ENCODE measurements around the gene ARID5B. TPM values are rescaled to one million over a fixed set of nuclear protein-coding genes. Genes with fewer than 3 reads are reported as not detected.

ARID5B gene
- total RNA-seq, 1 donor from 2014 or later = 29.8 TPM

- Histone ChIP-seq H3K36me3 (no peaks in the 10 kb centered on the region), H3K4me3 (no peak overlapping the region), H3K9me3 (no peaks in the 10 kb centered on the region), H3K4me1 (peaks cover 16% of the 10 kb centered on the region), H3K27me3 (ENCODE audit: low read depth) (no peaks in the 10 kb centered on the region), H3K27ac (no peak overlapping the region)
- no peak for ATAC-seq
- intact Hi-C loops (cut with DNase I) = no loop called here
- no peak for DNase-seq
- TF ChIP-seq CTCF (IDR thresholded peaks at IDR 0.05) = no peak
Measured at GRCh38 chr10:61986382-61986781, 84.9 kb downstream of the ARID5B start.

- H3K9me3 ChIP-seq = no peaks in the 10 kb centered on the region
- intact Hi-C loops (cut with DNase I) = no loop called here
- no peaks in the 10 kb centered on the region for H3K36me3 ChIP-seq
- DNase-seq = no peak
- H3K4me3 ChIP-seq = no peak overlapping the region
- TF ChIP-seq CTCF (IDR thresholded peaks at IDR 0.05) = no peak
- H3K4me1 ChIP-seq = peaks cover 19% of the 10 kb centered on the region
- no peaks in the 10 kb centered on the region for H3K27me3 ChIP-seq (ENCODE audit: low read depth)
- no peak for ATAC-seq
- H3K27ac ChIP-seq = no peak overlapping the region
Measured at GRCh38 chr10:61986788-61987492, 85.4 kb downstream of the ARID5B start.

GRCh38 chr10:61987537-61987936, 86.0 kb downstream of the ARID5B start:
- no peak for ATAC-seq
- Histone ChIP-seq H3K4me1 (peaks cover 24% of the 10 kb centered on the region), H3K27me3 (ENCODE audit: low read depth) (no peaks in the 10 kb centered on the region), H3K36me3 (no peaks in the 10 kb centered on the region), H3K9me3 (no peaks in the 10 kb centered on the region), H3K27ac (no peak overlapping the region), H3K4me3 (no peak overlapping the region)
- no peak for TF ChIP-seq CTCF (IDR thresholded peaks at IDR 0.05)
- intact Hi-C loops (cut with DNase I) = no loop called here
- no peak for DNase-seq

GRCh38 chr10:61987951-61988379, 86.5 kb downstream of the ARID5B start:
- Histone ChIP-seq H3K4me3 (no peak overlapping the region), H3K4me1 (peaks cover 26% of the 10 kb centered on the region), H3K9me3 (no peaks in the 10 kb centered on the region), H3K36me3 (no peaks in the 10 kb centered on the region), H3K27me3 (ENCODE audit: low read depth) (no peaks in the 10 kb centered on the region), H3K27ac (peak overlapping the region; percentile 29)
- intact Hi-C loops (cut with DNase I) = no loop called here
- TF ChIP-seq CTCF (IDR thresholded peaks at IDR 0.05) = no peak
- ATAC-seq = peak; percentile 47 to 51
- no peak for DNase-seq

DNA sequence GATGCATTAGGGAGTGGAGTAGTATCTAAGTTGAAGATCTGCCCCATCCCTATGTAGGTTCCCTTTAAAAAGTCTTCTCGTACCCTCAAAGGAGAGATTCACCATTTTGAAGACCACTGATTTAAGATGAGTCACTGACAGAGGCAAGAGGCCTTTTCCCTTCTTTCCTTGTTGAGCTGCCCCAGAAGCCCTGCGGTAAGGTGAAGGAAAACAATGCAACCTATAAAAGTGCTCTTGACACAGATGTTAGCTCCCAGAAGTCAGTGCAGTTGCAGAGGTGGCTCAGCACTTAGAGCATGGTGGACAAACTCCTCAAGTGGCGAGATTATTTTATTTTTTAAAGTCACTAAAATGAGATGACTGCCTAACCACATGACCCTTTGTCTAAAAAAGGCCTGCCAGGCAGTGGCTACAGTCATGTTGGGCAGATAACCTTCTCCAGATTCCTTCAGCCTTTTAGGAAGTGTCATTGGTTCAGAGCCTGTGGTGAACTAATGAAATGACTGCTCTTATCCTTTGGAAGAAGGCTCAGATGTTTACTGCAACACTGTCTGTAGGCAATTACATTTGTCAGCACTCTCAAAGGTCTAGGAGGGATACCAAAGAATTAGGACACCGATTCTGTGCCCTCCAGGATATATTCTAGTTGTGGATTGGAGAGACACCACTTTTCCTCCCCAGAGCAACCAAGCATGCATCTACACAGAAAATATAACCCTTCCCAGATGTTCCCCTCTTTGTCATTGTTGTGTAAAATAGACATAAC, 88.7 kb downstream of the ARID5B start:
- no peak overlapping the region for H3K4me3 ChIP-seq
- H3K36me3 ChIP-seq = no peaks in the 10 kb centered on the region
- no peaks in the 10 kb centered on the region for H3K9me3 ChIP-seq
- no peak for ATAC-seq
- H3K27me3 ChIP-seq (ENCODE audit: low read depth) = no peaks in the 10 kb centered on the region
- no peak overlapping the region for H3K27ac ChIP-seq
- H3K4me1 ChIP-seq = peaks cover 47% of the 10 kb centered on the region
- TF ChIP-seq CTCF (IDR thresholded peaks at IDR 0.05) = no peak
- intact Hi-C loops (cut with DNase I) = no loop called here
- DNase-seq = no peak
